ENCODE results near the gene CDH9. TPM values are rescaled to one million over a fixed set of nuclear protein-coding genes. Genes with fewer than 3 reads are reported as not detected.

CDH9 gene
- total RNA-seq, 1 donor, result not detected

DNA sequence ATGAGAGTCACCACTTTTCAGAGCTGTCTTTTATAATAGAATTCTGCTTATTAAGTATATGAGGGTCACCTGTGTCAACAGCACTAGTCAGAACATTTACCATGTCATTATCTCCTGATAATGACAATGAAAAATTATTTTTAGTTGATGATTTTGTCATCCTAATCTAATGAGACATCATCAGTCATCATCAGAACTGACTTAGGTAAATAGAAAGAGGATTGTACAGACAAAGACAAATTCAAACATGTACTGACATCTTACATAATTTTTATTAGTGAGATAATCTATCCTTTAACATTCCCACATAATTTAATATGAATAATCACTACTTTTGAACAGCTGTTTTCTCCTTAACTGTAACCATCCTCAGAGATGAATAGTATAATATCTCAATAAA, 22.6 kb downstream of the CDH9 start:
- no peak for DNase-seq (ENCODE audit: insufficient read length, low spot score, missing footprints)
- TF ChIP-seq CTCF (IDR thresholded peaks at IDR 0.05; ENCODE audit: extremely low read depth, low read depth, low read length), result no peak
- Histone ChIP-seq H3K27me3 (ENCODE audit: insufficient read depth, low read length) (no peaks in the 10 kb centered on the region), H3K79me2 (ENCODE audit: insufficient read depth, low read length) (no peaks in the 10 kb centered on the region), H3K4me1 (ENCODE audit: insufficient read depth, low read length) (no peaks in the 10 kb centered on the region), H3K4me3 (ENCODE audit: insufficient read depth, low read length) (no peak overlapping the region), H3K9me3 (ENCODE audit: low read depth, low read length) (no peaks in the 10 kb centered on the region), H4K20me1 (ENCODE audit: insufficient read depth, low read length) (no peaks in the 10 kb centered on the region), H3K36me3 (ENCODE audit: insufficient read depth, low read length) (no peaks in the 10 kb centered on the region), H3K4me2 (ENCODE audit: insufficient read depth, low read length) (no peak overlapping the region), H3K27ac (ENCODE audit: low read depth, low read length) (no peak overlapping the region), H2AFZ (ENCODE audit: low read length) (no peak overlapping the region)

GRCh38 chr5:27011274-27011673, 27.1 kb downstream of the CDH9 start:
- no peak for TF ChIP-seq CTCF (IDR thresholded peaks at IDR 0.05; ENCODE audit: extremely low read depth, low read depth, low read length)
- H2AFZ ChIP-seq (ENCODE audit: low read length), result no peak overlapping the region
- H4K20me1 ChIP-seq (ENCODE audit: insufficient read depth, low read length), result no peaks in the 10 kb centered on the region
- no peaks in the 10 kb centered on the region for H3K36me3 ChIP-seq (ENCODE audit: insufficient read depth, low read length)
- no peak overlapping the region for H3K4me2 ChIP-seq (ENCODE audit: insufficient read depth, low read length)
- no peaks in the 10 kb centered on the region for H3K4me1 ChIP-seq (ENCODE audit: insufficient read depth, low read length)
- no peak overlapping the region for H3K27ac ChIP-seq (ENCODE audit: low read depth, low read length)
- H3K79me2 ChIP-seq (ENCODE audit: insufficient read depth, low read length), result no peaks in the 10 kb centered on the region
- H3K4me3 ChIP-seq (ENCODE audit: insufficient read depth, low read length), result no peak overlapping the region
- no peak for DNase-seq (ENCODE audit: insufficient read length, low spot score, missing footprints)
- H3K27me3 ChIP-seq (ENCODE audit: insufficient read depth, low read length), result no peaks in the 10 kb centered on the region
- peaks cover 2% of the 10 kb centered on the region for H3K9me3 ChIP-seq (ENCODE audit: low read depth, low read length)

DNA sequence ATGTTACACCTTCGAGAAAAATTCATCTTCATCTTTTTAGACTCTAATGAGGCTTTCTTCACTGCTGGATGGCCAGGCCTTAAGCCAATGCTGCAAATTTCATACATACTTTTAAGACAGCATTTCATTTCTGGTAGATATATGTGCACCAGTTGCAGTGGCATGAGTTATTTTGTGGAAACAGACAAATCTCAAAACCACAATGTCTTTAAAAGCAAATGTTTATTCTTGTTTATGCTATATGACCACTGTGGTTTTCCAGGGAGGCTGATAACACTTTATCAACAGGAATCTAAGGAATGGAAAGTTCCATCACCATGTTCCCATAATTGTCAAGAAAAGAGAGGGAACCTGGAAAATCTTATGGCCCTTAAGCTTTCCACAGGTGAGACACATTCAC, 27.7 kb downstream of the CDH9 start:
- Histone ChIP-seq H3K36me3 (ENCODE audit: insufficient read depth, low read length) (no peaks in the 10 kb centered on the region), H2AFZ (ENCODE audit: low read length) (no peak overlapping the region), H3K4me2 (ENCODE audit: insufficient read depth, low read length) (no peak overlapping the region), H3K4me3 (ENCODE audit: insufficient read depth, low read length) (no peak overlapping the region), H4K20me1 (ENCODE audit: insufficient read depth, low read length) (no peaks in the 10 kb centered on the region), H3K27me3 (ENCODE audit: insufficient read depth, low read length) (no peaks in the 10 kb centered on the region), H3K79me2 (ENCODE audit: insufficient read depth, low read length) (no peaks in the 10 kb centered on the region), H3K9me3 (ENCODE audit: low read depth, low read length) (peaks cover 2% of the 10 kb centered on the region), H3K27ac (ENCODE audit: low read depth, low read length) (no peak overlapping the region), H3K4me1 (ENCODE audit: insufficient read depth, low read length) (no peaks in the 10 kb centered on the region)
- TF ChIP-seq CTCF (IDR thresholded peaks at IDR 0.05; ENCODE audit: extremely low read depth, low read depth, low read length), result no peak
- DNase-seq (ENCODE audit: insufficient read length, low spot score, missing footprints), result no peak

DNA sequence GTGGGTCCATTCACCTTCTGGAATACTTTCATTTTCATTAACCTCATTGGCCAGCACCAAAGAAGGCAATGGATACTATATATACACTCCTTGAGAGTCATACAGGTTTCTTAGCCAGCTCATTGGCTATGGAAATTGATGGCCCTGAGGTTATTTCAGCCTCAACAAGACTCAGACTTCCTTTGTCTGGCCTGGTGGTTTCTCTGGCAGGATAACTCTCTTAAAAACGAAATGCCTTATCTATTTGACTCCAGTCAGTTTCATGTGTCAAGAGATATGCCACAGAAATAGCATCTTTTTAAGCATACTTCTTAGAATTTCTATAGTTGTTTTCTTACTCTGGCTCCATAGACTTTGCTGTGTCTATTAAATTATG, 28.9 kb downstream of the CDH9 start:
- Histone ChIP-seq H3K79me2 (ENCODE audit: insufficient read depth, low read length) (no peaks in the 10 kb centered on the region), H2AFZ (ENCODE audit: low read length) (no peak overlapping the region), H3K36me3 (ENCODE audit: insufficient read depth, low read length) (no peaks in the 10 kb centered on the region), H3K27me3 (ENCODE audit: insufficient read depth, low read length) (no peaks in the 10 kb centered on the region), H3K4me1 (ENCODE audit: insufficient read depth, low read length) (no peaks in the 10 kb centered on the region), H3K9me3 (ENCODE audit: low read depth, low read length) (peaks cover 2% of the 10 kb centered on the region), H3K4me2 (ENCODE audit: insufficient read depth, low read length) (no peak overlapping the region), H3K4me3 (ENCODE audit: insufficient read depth, low read length) (no peak overlapping the region), H3K27ac (ENCODE audit: low read depth, low read length) (no peak overlapping the region), H4K20me1 (ENCODE audit: insufficient read depth, low read length) (no peaks in the 10 kb centered on the region)
- TF ChIP-seq CTCF (IDR thresholded peaks at IDR 0.05; ENCODE audit: extremely low read depth, low read depth, low read length), result no peak
- no peak for DNase-seq (ENCODE audit: insufficient read length, low spot score, missing footprints)
